NCI-H187 (cell line): ENCODE measurements around the gene SDK1.
"Not testable (repeated sequence)": the region's sequence is repeated elsewhere in the genome, so short reads cannot be mapped to it uniquely, and the experiment has no call there.

ENCODE experiments used
- DNase-seq, 2 experiments: peaks; one replicate each; lab custom pipeline; 2025; lab: John Stamatoyannopoulos, UW

SDK1 gene

GRCh38 chr7:4225881-4226523 is 925.0 kb downstream of the SDK1 start:
- no peak for DNase-seq

GRCh38 chr7:4226524-4226882 is 925.5 kb downstream of the SDK1 start:
- DNase-seq = no peak

- DNase-seq = no peak
Measured at GRCh38 chr7:4227105-4228010, 926.3 kb downstream of the SDK1 start.

GRCh38 chr7:4230352-4230751 is 929.3 kb downstream of the SDK1 start:
- DNase-seq = no peak

- no peak for DNase-seq
Measured at GRCh38 chr7:4233146-4233545, 932.1 kb downstream of the SDK1 start.

- DNase-seq = no peak
Measured at GRCh38 chr7:4233621-4234497, 932.8 kb downstream of the SDK1 start.

DNA sequence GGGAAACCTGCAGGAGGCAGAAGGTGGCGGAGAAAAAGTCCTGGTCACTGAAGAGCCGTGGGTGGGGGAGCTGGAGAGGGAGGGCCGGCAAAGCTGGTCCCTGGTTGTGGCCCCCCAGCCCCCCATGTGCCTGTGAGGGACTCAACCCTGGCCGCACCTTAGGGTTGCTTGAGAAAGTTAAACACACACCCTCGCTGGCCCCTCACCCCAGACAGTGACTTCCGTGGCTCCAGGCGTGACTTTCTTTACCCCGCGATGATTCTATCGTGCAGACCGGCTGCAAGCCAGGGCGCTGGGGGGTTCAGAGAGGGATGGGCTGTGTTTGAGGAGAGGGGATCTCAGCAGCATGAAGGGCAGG is 933.4 kb downstream of the SDK1 start:
- DNase-seq = no peak

GRCh38 chr7:4234886-4235285 is 933.8 kb downstream of the SDK1 start:
- no peak for DNase-seq

DNA sequence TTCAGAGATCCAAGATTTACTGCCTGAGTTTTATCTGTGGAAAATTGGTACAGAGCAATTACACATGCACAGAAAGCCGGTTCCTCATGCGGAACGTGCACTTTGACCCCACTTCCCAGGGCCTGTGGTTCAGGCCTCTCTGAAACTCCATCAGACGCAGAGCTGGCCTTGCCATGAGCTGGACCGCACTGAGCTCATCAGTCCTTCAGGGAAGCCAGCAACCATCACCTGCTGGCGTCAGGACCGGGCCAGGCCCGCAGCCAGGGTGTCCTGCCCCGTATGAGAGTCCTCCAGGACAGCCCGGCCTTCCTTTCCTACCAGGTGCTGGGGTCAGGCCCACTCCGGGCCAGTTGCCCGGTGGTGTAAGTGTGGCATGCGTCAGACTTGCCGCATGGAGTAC is 934.5 kb downstream of the SDK1 start:
- no peak for DNase-seq

- no peak for DNase-seq
Measured at GRCh38 chr7:4236389-4236788, 935.3 kb downstream of the SDK1 start.

- not testable (repeated sequence) for DNase-seq
Measured at GRCh38 chr7:4236873-4237272, 935.8 kb downstream of the SDK1 start.

DNA sequence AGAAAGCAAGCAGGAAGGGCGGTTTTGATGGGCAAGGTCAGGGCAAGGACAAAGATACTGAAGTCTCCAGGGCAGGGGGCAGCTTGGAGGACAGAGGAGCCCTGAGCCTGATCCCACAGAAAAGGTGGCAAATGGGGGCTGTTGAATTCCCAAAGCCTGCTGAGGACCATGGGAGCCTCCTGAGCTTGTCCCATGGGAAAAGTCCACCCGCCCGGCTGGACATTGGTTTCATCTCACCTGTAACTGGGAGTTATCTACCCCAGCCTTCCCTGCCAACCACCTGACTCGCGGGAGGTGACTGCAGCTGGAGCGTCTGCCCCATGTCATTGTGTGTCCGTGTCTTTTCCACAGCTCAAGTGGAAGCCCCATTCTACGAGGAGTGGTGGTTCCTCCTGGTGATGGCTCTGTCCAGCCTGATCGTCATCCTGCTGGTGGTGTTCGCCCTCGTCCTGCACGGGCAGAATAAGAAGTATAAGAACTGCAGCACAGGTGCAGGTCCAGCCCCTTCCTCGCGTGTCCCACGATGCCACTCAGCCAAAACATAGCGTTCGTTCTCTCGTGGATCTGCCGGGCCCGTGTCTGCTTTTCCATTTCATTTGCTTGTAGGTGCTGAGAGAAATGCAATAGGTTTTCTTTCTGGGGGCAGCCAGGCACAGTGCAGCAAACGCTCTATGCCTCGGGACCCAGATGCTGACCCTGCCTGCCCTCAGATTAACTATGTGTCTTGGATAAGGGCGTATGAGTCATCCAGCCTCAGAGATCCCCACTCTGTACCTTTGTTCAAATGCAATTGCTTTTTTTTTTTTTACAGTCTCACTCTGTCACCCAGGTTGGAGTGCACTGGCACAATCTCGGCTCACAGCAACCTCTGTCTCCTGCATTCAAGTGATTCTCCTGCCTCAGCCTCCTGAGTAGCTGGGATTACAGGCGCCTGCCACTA is 936.5 kb downstream of the SDK1 start:
- DNase-seq = no peak

- DNase-seq = no peak
Measured at GRCh38 chr7:4238861-4239260, 937.8 kb downstream of the SDK1 start.

- no peak for DNase-seq
Measured at GRCh38 chr7:4240042-4240441, 939.0 kb downstream of the SDK1 start.

DNA sequence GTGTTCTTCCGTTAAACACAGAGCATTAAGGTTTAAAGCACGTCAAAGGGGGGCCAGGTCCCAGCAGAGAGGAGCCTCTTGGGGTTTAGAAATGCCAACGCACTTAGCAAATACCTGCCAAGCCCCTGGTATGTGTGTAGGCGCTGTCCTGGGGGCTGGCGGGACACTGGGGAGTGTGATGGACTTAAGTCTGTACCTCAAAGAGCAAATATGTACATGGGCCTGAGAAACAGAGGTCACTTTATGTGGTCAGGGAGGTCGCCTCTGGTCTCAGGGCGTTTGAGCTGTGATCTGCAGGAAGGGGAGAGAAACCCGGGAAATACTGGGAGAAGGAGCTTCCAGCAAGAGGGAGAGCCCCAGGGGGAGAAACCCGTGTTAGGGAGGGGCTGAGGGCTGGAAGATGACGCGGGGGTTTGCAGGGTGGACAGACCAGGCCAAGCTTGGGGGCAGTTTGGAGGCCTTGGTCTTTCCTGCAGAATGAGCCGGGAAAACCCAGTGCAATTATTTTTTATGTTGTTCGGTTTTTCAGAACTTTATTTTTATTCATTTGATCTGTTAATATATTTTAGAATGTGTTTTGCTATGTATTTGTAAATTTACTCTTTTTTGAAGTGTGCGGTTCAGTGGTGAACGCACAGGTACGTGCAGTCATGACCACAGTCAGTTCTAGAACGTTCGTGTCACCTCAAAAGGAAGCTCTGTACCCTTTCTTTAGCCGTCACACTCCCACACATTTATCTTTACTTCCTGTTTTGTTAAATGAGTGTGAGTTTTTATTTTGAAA is 939.7 kb downstream of the SDK1 start:
- DNase-seq = no peak

- DNase-seq = no peak
Measured at GRCh38 chr7:4241304-4241612, 940.2 kb downstream of the SDK1 start.

- no peak for DNase-seq
Measured at GRCh38 chr7:4241791-4242190, 940.7 kb downstream of the SDK1 start.

GRCh38 chr7:4242706-4243105 is 941.7 kb downstream of the SDK1 start:
- no peak for DNase-seq

GRCh38 chr7:4244041-4244440 is 943.0 kb downstream of the SDK1 start:
- no peak for DNase-seq

DNA sequence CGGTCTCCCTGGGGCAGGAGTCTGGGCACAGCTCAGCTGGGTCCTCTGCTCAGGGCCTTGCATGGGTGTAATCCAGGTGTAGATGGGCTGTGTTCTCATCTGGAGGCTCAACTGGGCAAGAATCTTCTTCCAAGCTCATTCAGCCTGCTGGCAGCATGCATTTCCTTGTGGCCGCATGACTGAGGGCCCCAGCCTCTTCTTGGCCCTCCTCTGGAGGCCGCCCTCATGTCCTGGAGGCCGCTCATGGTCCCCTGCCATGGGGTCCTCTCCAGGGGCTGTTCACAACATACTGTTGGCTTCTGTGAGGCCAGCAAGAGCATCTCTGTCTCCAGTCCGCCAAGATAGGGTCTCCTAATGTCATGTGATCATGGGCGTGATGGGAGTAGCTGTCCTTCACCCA is 943.6 kb downstream of the SDK1 start:
- no peak for DNase-seq
